LNCaP clone FGC (cell line): ENCODE measurements around the gene PLET1.

Source experiments
- DNase-seq: peaks from one replicate; pipeline ENCODE4 v3.0.0-alpha.2; 2011; ENCODE audit warnings: low read depth
- H3K4me3 ChIP-seq: 2 replicates; pipeline ENCODE4 v1.5.1; 2011; ENCODE audit warnings: mild to moderate bottlenecking, low read depth, low read length, control low read depth
- TF ChIP-seq, protein P1 (sequence below): IDR thresholded peaks from 2 replicates; pipeline ENCODE4 v1.5.1; 2012; ENCODE audit warnings: mild to moderate bottlenecking; ENCODE audit not compliant: control insufficient read depth, insufficient read depth; ENCODE audit errors: extremely low read depth

Gene PLET1

DNA sequence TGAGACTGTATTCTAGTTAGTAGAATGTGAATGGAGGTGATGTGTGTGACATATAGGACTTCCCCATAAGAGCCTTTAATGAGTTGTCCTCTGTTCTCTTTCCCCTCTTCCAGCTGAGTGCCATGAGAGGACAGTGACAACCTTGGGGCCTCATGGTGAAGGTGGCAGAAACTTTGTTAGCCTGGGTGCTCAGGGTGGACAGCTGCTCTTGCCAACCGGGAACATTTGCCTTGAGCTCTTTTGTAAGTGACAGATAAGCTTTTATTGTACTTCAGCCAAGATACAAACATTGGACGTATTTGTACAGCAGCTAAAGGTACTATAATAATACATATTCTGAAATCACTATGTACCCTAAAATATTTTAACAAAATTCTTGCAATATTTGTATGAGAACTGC lies 33.0 kb upstream of the PLET1 start:
- peak; percentile 59 for DNase-seq
- TF ChIP-seq, protein P1, sequence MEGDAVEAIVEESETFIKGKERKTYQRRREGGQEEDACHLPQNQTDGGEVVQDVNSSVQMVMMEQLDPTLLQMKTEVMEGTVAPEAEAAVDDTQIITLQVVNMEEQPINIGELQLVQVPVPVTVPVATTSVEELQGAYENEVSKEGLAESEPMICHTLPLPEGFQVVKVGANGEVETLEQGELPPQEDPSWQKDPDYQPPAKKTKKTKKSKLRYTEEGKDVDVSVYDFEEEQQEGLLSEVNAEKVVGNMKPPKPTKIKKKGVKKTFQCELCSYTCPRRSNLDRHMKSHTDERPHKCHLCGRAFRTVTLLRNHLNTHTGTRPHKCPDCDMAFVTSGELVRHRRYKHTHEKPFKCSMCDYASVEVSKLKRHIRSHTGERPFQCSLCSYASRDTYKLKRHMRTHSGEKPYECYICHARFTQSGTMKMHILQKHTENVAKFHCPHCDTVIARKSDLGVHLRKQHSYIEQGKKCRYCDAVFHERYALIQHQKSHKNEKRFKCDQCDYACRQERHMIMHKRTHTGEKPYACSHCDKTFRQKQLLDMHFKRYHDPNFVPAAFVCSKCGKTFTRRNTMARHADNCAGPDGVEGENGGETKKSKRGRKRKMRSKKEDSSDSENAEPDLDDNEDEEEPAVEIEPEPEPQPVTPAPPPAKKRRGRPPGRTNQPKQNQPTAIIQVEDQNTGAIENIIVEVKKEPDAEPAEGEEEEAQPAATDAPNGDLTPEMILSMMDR, result no peak

DNA sequence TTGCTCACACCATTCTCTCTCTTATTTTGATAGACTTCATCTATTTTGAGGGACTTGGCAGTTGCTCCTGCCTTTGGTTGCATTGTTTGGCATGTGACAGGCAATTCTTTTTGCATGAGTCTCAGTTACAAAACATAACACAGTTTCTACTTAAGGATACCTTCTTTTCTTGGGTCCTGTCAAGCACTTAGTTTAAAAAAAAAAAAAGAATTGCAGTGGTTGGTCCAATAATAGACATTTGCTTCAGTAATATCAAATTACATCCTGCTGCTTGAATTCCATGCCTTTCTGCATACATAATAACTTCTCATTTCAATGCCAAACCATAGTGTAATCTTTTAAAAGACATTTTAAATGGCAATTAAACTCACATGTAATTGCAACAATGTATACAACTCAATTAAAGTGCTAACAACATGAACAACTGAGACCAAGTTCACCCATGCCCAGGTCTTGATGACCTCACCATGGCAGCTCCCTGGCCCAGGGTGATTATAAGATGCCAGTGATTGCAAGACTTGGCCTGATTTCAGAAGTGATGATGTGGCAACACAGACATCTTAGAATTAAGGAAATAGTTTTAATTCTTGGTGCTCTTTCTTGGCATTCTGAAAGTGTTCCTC lies 32.2 kb upstream of the PLET1 start:
- peak; percentile 67 for DNase-seq
- TF ChIP-seq, protein P1, result no peak
- no peak overlapping the region for H3K4me3 ChIP-seq

More for the DNA sequence above, 33.0 kb upstream of the PLET1 start:
- no peak overlapping the region for H3K4me3 ChIP-seq

DNA sequence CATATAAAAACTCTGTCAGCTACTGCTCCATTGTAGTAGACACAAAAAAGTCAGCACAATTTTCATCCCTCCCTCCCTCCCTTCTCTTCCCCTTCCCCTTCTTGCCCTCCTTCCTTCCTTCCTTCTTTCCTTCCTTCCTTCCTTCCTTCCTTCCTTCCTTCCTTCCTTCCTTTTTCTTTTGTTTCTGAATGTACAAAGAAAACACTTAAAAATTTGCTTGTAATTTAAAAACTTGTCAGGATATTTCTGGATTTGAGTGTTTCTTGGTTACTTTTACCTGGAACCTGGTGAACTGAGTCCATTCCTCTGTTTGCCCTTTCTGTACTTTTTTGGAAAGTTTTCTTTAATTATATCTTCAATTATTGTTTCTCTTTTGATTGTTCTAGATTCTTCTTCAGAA lies 31.5 kb upstream of the PLET1 start:
- no peak overlapping the region for H3K4me3 ChIP-seq
- TF ChIP-seq, protein P1, result no peak
- DNase-seq, result no peak

DNA sequence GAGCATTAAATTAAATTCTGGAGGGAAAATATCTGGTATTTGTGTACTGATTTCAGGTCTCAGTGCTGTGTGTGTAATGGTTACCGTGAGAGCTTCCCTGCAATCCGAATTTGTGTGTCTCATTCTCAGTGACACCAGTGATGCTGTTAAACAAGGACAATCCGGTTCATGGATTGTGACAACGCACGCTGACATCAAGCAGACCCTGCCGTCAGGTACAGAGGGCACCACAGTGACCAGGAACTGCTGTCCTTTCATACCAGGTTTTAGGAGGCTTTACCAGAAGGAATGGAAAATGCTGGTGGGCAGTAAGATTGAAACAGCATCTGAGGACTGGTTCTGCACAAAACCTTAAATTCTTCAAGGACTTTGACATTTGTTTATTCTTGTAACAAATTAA lies 30.5 kb upstream of the PLET1 start:
- TF ChIP-seq, protein P1, result no peak
- H3K4me3 ChIP-seq, result no peak overlapping the region
- DNase-seq, result no peak

DNA sequence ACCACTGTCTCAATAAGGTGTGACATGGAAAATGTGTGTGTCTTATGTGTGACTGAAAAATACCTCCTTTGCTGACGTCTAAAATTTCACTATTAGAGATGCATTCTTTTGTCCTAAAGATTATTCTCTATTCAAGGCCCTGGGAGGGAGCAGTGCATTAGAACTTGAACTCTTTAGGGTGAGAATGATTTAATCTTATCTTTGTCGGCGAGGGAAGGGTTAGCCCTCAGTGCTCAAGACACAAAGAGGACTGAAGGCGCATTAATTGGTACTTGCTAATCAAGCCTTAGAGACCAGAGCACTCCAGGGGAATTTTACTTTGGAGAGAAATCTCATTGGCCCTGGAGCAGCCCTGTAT lies 29.8 kb upstream of the PLET1 start:
- peak overlapping the region; percentile 31 for H3K4me3 ChIP-seq
- no peak for DNase-seq
- TF ChIP-seq, protein P1, result no peak

DNA sequence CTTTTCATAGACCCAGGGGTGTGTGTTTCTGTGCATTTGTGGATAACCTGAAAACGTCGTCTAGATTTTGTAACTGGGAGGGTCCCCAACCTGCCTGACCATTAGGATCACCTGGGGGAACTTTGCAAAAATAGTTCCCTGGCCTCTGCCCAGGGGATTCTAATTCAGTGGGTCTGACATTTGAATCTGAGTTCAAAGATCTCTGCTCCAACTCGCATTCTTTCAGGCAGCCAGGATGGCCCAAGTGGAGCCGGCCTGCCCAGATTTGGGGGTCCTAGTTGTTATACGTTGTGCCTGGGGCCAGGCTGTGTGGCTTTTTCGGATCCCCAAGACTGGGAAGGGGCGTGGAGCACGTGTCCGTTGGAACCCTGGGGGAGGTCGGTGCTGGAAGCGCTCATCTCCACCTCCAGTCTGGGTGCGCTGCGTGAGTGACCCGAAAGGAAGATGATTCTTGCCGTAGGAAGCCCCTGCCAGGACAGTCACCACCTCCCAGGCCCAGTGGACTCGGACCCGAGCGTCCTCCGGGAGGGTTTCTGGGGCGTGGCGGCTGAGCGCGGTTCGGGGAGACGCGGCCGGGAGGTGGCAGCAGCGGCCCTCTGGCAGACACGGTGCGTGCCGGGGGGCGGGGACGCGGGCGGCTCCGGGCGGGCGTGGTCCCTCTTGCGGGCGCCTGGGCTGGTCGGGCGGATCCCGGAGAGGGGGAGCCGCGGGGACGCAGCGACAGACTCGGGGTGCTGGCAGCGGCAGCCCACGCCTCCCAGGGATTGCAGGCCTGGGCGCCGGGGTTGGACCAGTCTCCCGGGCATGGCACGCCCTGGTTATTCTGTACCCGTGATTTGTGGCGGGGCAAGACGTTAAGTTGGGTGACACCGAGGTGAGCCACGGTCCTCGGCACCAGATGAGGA lies 29.2 kb upstream of the PLET1 start:
- DNase-seq, result no peak
- peak overlapping the region; percentile 31 for H3K4me3 ChIP-seq
- TF ChIP-seq, protein P1, result peak; percentile 98
